Left lobe of liver (tissue), 2 donors: ENCODE measurements around the gene FOXJ2. TPM values are rescaled to one million over a fixed set of nuclear protein-coding genes. Genes with fewer than 3 reads are reported as not detected.
A peak's percentile ranks its signal among the peaks of the same experiment; 100 is the strongest.
"Not testable (repeated sequence)": the region's sequence is repeated elsewhere in the genome, so short reads cannot be mapped to it uniquely, and the experiment has no call there.

Experiments
- ATAC-seq: fragments of 200-7000 bp; cut with Tn5 transposase; one replicate; pipeline ENCODE4 v1.9.1; 2020; ENCODE audit warnings: mild to moderate bottlenecking, moderate library complexity
- DNase-seq: peaks from one replicate; pipeline ENCODE4 v3.0.0-alpha.2; 2020; ENCODE audit warnings: low spot score
- total RNA-seq: library from RNA; stranded (reverse); gene quantifications from one replicate; pipeline ENCODE4 v1.2.1, GENCODE V29; 2021
- donor health status: DM: no; HTN: no; CAD: no; lungs with moderate emphysema.
- donor health status: DM: no; HTN: yes; CAD: no.

FOXJ2 gene
- total RNA-seq, 1 donor from 2014 or later: 5.2 TPM

DNA sequence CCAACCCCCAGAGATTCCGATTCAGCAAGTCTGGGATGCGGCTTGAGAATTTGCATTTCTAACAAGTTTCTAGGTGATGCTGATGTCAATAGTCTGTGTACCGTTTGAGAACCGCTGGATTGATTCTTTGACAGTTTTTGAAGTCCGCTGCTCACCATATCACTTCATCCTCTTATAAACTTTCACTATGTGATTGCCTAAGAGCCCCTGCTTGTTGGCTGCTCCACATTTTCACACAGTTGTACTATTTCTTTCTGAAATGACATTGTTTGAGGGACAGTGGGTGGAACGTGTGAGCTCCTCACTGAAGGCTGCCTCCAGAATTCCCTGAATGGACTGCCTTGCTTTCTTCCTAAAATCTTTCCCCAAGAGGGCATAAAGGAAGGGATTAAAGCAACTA, 26.0 kb downstream of the FOXJ2 start:
- ATAC-seq (no peak), DNase-seq (no peak)

DNA sequence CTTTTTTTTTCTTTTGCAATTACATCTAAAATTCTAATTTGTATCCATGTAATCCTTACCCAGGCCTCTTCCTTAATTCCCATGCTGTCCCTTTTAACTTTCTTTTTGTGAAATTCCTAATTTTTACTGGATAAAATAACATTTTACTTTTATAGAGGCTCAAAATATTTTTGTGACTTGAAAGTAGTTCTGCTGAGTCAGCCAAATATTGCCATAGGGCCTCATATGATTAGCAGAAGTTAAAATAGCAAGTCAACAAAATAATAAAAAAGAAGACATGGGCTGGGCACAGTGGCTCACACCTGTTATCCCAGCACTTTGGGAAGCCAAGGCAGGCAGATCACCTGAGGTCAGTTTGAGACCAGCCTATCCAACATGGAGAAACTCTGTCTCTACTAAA, 31.6 kb downstream of the FOXJ2 start:
- no peak for ATAC-seq

DNA sequence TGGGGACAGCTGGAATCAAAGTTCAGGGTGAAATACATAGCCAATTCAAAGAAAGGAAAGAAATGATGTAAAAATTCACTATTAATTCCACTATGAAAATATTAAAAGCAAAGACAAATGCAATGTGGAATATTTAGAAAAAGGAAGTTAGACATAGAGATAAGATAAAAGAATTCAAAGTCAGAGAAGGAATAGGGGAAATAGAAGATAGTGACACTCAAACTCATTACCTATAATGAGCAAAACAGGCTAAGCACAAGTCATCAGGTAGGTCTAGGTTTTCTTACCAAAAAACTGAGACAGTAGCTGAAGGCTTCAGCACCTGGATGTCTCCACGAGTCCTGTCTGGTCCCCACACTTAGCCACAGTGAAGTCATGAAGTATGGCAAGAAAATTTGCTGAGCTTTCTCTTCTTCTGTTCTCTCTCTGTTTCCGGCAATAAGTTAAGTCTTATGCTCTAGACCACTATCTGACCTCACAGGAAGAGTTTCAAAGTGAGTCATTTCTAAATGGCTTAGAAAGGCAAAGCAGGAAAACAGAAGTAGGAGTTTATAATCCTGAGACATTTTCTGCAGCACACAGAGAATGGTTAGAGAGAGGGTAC, 33.6 kb downstream of the FOXJ2 start, which contains the start of gene C3AR1:
Gene C3AR1, minus strand, starts transcription at position 369 of the 604 bp plus-strand sequence. CDS start 6,174 bp downstream, outside the sequence.
- ATAC-seq (peak; percentile 53), DNase-seq (no peak)

More for the DNA sequence above, 31.6 kb downstream of the FOXJ2 start:
- DNase-seq: no peak

DNA sequence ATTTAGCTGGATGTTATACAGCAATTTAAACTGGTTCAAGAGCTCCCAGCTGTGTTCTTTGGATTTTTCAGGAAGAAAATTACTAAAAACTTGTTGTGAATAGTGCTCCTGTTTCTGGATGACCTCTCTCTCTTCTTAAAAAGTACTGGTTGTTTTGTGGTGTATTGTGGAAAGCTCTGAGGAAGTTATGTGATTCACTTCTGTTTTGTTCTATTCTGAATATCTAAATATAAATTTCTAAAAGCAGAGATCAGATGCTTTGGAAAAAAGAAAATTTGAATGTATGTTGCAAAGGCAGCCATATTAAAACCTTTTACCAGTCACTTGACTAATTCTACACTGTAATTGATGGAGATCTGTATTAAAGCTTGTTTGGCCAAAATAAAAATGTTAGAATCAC, 37.1 kb downstream of the FOXJ2 start:
- no peak for ATAC-seq

DNA sequence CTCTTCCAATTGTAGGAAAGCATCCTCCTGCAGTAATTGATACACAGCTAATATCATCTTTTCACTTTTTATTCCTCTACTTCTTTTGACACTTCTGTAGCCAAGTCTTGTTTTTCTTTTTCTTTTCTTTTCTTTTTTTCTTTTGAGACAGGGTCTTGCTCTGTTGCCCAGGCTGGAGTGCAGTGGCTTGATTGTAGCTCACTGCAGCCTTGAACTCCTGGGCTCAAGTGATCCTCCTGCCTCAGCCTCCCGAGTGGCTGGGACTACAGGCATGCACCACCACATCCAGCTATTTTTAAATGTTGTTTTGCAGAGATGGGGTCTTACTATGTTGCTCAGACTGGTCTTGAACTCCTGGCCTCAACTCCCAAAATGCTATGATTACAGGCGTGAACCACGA, 39.3 kb downstream of the FOXJ2 start:
- not testable (repeated sequence) for DNase-seq, ATAC-seq

More for the DNA sequence above, 37.1 kb downstream of the FOXJ2 start:
- no peak for DNase-seq

DNA sequence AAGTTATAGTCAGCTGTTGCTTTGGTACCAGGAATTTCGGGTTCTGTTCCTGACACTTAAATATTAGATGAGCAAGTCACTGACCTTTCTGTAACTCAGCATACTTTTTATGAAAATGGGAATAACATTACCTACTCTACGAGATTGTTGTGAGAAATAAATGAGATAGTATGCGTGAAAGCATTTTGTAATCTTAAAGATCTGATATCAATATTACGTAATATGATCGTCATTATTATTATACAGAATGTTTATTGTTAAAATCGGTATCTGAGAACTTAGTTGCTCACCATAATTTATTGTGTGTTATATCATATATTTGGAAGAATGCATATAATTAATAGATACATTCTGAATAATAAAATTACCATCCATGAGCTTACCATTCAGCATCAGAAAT, 43.4 kb downstream of the FOXJ2 start:
- ATAC-seq (no peak), DNase-seq (no peak)

DNA sequence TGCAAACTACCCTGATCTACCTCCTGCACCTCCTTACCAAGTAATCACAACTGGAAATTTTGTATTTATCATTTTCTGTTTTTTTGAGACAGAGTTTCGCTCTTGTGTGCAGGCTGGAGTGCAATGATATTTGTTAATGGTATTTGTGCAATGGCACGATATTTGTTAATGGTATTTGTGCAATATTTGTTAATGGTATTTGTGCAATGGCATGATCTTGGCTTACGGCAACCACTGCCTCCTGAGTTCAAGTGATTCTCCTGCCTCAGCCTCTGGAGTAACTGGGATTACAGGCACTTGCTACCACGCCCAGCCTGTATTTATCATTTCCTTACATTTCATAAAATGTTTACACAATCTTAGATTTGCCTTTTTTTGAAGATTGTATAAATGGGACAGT, 43.9 kb downstream of the FOXJ2 start:
- DNase-seq (no peak), ATAC-seq (peak; percentile 49)

DNA sequence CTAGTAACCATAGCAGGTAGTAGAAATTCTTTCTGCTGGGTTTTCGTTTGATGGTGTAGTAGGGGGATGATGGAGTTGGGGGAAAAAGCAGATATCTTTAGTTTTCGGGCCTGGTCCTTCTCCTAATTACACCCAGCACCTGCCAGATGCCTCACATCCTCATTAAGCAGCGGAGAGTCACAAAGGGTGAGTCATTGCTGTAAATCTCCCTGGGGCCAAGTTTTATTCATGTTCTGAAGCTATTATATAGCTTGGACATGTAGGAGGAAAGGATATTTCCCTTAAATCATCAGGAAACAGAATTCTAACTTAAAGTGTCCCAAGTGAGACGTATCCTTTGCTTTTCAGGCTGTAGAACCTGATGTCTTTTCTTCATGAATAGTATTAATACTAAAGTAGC, 44.7 kb downstream of the FOXJ2 start:
- no peak for DNase-seq
- ATAC-seq: no peak

DNA sequence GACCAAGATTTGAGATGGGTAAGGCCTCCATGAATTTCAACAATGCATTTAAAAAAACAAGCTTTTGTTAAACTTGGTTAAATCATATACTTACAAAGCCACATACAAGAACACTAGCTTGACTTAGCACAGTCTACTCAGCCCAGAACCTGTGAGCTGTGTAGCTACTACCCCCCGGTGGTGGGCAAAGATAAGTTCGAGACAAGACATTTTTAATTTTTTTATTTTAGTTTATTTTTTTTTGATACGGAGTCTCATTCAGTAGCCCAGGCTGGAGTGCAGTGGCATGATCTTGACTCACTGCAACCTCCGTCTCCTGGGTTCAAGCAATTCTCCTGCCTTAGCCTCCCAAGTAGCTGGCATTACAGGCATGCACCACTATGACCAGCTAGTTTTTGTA, 45.9 kb downstream of the FOXJ2 start:
- no peak for DNase-seq
- ATAC-seq: peak; percentile 22

DNA sequence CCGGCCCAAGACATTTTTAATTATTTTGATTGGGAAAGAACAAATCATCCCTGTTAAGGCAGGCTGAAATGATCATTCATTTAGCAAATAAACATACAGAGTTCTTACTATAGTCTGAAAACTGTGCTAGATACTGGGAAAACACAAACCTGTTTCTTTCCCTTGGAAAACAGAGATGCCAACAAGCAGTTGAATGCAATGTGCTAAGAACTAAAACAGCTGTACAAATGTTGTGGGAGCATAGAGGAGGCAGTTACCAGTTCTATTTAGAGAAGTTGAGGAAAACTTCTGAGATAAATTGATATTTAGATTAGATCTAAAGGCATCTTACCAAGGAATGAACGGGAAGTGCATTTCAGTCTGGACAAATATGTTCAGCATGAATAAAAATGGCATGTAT, 46.4 kb downstream of the FOXJ2 start:
- DNase-seq: no peak
- no peak for ATAC-seq

DNA sequence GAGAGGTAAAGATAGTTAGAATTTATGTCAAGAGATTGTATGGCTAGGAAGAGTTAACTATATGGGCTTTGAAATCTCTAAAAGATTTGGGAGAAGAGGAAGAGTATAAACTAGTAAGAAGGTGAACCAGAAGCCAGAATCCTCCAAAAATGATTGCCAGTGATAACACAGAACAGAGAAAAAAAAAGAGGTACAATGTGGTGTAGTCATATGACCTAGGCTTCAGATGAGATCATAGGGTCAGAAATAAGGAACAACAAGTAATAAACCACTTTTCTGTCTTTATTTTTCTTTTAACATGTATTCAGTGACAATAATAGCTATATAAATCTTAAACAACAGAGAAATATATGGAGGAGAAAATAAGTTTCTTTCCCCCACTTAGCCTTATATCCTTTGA, 47.6 kb downstream of the FOXJ2 start:
- ATAC-seq (no peak), DNase-seq (no peak)

DNA sequence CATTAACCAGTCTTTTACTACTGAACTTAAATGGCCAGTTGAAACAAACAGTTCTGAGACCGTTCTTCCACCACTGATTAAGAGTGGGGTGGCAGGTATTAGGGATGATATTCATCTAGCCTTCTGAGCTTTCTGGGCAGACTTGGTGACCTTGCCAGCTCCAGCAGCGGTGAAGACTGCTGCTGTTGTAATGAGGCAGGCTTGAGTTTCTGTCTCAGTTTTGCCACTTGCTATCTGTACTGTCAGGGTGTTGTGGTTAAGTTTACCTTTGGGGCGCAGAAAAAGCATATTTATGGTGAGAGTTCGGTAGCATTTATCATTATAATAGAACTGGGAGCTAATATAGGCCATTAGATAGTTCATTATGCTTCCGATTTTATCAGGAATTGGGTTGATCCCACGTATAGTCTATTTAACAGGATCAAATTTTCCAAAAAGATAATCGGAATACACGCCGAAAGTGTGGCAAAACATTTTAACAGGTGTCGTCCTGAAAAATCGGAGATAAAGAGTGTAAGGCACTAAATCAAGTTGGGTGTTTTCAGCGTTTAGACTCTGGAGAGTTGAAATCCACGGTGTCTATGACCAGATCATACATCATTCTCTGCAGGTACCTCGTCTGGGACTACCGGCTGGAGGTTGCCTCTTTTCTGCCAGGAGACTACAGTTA, 48.9 kb downstream of the FOXJ2 start:
- DNase-seq: no peak
- peak; percentile 35 for ATAC-seq

DNA sequence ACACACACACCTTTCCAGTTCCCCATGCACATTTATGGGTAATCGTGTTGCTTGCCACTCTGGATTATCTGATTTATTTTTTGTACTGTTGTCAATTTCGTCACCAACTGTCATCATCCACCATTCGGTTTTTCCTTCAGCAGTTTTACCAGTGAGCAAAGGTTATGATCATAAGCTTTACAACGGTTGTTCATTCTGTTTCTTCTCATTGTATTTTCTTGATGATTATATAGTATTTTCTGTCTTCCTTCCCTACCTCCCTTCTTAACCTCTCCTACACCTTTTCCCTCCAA, 50.2 kb downstream of the FOXJ2 start:
- no peak for ATAC-seq
- no peak for DNase-seq

DNA sequence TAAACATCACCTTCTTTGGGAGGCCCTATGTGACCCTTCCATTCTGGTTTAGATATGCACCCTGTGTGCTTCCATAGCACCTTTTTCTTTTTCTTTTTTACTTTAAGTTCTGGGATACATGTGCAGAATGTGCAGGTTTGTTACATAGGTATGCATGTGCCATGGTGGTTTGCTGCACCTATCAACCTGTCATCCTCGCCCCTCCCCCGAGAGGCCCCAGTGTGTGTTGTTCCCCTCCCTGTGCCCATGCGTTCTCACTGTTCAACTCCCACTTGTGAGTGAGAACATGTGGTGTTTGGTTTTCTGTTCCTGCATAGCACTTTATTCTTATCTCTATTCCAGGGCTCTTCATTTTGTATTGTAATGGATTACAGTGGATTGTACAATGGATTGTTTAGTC, 51.8 kb downstream of the FOXJ2 start:
- DNase-seq, ATAC-seq: not testable (repeated sequence)

DNA sequence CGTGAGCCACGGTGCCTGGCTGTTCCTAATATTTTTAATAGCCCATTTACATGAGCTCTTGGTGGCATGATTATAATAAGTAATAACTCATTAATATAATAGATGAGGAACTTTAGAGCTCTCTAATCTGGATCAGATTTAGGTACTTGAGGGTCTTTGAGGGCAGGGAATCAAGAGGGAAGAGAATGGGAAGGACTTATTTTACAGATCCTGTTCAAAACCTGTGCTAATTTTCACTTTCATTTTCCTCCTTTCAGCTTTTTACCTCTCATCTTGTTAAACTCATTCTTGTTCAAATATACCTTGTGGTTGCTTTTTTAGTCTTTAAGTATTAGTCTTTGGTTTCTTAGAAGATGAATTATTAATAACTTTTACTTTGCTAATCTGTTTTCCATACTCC, 55.1 kb downstream of the FOXJ2 start:
- ATAC-seq (no peak), DNase-seq (no peak)

DNA sequence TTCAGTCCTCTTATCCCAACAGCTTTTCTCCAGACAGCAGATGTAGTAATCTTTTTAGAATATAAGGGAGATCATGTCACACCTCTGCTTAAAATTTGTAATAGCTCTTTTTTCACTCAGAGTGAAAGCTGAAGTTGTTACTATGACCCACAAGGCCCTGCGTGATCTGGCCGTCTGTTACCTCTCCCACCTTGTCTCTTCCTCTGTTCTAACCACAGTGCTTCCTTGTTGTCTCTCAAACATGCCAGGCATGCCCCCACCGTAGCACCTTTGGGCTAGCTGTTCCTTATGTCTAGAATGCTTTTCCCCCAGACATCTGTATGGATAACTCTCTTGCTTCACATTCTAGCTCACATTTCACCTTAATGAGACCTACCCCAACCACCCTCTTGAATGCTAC, 56.1 kb downstream of the FOXJ2 start:
- ATAC-seq: no peak
- DNase-seq: no peak

DNA sequence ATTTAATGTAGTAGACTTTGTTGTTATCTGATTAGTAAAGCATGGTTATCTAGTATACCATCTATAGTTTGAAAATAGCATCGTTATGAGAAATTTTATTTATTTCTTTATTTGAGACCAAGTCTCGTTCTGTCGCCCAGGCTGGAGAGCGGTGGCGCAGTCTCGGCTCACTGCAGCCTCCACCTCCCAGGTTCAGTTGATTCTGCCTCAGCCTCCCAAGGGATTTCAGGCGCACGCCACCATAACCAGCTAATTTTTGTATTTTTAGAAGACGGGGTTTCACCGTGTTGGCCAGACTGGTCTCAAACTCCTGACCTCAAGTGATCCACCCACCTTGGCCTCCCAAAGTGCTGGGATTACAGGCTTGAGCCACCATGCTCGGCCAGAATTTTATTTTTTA, 56.8 kb downstream of the FOXJ2 start:
- DNase-seq, ATAC-seq: not testable (repeated sequence)

DNA sequence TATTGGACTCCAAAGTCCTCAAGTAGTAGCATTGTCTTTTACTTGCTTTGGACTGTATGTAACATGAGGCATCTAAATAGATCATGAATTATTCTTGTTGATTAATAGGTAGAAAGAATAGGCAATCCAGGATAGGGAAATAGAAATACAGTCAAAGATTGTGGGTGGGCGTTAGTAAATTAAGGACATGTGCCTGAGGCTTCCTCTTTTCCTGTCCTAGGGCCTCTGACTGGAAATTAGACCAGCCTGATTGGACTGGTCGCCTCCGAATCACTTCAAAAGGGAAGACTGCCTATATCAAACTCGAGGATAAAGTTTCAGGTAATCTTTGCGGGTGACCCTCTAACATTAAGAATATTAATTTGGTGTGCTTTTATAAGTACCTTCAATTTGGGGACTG, 57.2 kb downstream of the FOXJ2 start:
- no peak for DNase-seq
- ATAC-seq: no peak

DNA sequence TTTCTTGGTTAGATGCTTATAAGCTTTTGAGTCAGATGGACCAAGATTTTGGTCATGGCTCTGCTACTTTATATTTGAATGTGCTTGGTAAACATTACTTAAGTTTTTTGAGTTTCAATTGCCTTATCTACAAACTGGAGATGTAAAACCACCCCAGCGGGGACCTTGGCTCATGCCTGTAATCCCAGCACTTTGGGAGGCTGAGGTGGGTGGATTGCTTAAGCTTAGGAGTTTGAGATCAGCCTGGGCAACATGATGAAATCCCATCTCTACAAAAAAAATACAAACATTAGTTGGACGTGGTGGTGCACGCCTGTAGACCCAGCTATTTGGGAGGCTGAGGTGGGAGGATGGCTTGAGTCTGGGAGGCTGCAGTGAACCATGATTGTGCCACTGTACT, 60.8 kb downstream of the FOXJ2 start:
- ATAC-seq (no peak), DNase-seq (no peak)

DNA sequence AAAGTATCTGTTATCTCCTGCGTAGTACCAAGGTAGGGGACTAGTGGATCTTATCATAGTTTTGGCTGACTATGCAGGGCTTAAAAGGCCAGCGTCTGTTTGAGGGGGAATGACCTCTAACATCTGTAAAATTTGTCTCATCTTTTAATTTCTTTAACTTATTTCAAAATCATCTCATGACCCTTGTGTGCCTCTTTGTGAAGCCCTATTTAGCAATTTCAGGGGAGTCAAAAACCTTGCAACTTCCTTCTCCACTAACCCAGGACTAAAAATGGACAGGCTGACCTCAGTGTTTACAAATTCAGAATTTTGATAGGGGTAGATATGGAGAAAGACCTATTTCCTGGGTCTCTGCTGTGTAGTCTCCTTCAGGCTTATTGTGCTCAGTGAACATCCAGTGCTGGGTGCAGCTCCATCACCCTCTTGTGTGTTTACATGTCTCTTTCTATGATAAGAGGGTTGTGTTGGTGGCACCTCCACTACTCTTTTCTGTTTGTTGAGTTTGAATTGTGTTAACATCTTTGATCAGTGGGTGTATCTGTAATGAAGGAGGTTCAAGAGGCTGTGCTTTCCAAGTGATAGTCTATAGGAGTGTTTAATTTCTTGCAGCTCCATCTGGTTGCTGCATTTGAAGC, 63.9 kb downstream of the FOXJ2 start:
- no peak for DNase-seq
- peak; percentile 48 for ATAC-seq

DNA sequence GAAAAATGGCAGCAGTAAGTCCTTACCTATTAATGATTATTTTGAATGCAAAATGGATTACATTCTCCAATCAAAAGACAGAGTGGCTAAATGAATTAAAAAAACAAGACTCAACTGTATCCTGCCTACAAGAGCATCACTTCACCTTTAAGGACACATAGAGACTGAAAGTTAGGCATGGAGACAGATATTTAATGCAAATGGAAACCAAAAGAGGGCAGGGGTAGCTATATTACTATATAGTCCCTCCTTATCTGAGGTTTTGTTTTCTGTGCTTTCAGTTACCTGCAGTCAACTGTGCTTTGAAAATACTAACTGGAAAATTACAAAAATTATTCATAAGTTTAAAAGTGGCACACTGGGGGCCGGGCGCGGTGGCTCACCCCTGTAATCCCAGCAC, 66.7 kb downstream of the FOXJ2 start:
- DNase-seq (no peak), ATAC-seq (no peak)
